Measurements from ENCODE around the gene PKNOX2.

GRCh38 chr11:125290263-125290662, 125.7 kb downstream of the PKNOX2 start:
- TF ChIP-seq CBX5 (IDR thresholded peaks at IDR 0.05; ENCODE audit: low read depth, low read length) (no peak), CTCF (IDR thresholded peaks at IDR 0.05; ENCODE audit: control extremely low read depth in 1 of 3, insufficient read depth in 1 of 3, low read depth in 1 of 3, low read length in 3 of 3) (no peak), TBP (IDR thresholded peaks at IDR 0.05; ENCODE audit: low read depth, low read length) (no peak)

Data from H1 (cell line).